ENCODE measurements around the gene TKFC. TPM values are rescaled to one million over a fixed set of nuclear protein-coding genes. Genes with fewer than 3 reads are reported as not detected.
A peak's percentile ranks its signal among the peaks of the same experiment; 100 is the strongest.

TKFC gene
- total RNA-seq, 1 donor from 2014 or later = 75.8 TPM

DNA sequence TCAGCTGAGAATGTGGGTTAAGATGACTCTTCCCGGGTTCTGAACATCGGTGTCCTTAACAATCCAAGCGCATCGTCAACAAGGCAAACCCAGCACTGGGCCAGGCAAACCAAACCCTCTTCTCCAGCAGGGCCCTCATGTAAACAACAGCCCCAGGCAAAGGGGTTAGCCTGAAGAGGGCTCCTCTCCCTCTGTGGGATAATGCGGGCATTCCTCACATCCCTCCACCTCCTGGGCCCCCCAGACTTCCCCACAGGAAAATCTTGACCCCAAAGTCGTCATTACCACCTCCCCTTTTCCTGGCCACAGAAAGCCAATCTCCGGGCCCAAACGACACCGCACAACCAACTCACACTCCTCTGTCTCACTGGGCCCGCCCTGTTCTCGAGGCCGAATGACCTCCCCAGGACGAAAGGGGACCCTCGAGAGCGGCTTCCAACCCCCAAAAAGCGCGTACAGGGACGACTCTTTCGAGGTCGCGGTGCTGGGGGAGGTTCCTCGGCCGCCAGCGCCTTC is 689 bp upstream of the TKFC start:
- peaks cover 52% of the 10 kb centered on the region for H3K4me1 Mint-ChIP-seq

DNA sequence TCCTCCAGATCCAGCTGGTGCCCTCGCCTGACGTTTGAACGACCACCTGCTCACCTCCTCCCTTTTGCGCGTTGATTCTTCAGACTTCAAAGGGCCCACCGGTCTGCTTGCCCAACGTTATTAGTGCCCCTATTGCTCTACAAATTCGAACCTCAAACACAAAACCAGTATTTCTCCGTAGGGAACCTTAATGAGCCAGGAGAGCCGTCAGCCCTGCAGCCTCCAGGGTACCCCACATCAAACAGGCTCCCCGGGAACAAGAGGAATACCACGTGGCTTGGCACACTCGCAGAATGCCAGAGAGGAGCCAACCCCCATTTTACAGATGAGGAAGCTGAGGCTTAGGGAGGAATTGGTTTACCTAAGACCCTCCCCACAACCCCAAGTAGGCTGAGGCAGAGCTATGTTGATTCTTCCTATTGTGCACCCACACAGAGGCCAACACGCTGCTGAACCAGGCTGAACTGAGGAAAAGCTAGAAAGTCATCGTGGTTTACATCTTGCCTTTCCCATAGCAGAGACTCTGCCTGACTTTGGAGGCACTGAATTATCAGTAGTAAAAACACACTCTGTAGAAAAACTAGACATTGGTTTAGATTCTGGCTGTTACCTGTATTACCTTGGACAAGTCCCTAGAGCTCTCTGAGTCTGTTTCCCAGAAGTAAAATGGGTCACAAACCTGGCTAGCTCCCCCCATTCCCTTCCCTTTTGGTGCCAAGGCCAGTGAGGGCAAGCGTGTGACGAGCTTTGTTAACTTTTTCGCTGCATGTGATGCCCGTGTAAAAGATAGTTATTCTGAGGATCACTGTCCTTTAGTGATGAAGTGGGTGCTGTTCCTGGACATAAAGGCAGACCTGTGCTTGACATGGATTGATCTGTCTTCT is 764 bp downstream of the TKFC start:
- DNase-seq (ENCODE audit: low spot score in 2 of 2, unreplicated experiment in 2 of 2) = no peak
- TF ChIP-seq, protein P1, sequence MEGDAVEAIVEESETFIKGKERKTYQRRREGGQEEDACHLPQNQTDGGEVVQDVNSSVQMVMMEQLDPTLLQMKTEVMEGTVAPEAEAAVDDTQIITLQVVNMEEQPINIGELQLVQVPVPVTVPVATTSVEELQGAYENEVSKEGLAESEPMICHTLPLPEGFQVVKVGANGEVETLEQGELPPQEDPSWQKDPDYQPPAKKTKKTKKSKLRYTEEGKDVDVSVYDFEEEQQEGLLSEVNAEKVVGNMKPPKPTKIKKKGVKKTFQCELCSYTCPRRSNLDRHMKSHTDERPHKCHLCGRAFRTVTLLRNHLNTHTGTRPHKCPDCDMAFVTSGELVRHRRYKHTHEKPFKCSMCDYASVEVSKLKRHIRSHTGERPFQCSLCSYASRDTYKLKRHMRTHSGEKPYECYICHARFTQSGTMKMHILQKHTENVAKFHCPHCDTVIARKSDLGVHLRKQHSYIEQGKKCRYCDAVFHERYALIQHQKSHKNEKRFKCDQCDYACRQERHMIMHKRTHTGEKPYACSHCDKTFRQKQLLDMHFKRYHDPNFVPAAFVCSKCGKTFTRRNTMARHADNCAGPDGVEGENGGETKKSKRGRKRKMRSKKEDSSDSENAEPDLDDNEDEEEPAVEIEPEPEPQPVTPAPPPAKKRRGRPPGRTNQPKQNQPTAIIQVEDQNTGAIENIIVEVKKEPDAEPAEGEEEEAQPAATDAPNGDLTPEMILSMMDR (IDR thresholded peaks at IDR 0.05; ENCODE audit: unreplicated experiment) = no peak
- H3K27me3 Mint-ChIP-seq (ENCODE audit: low read depth) = no peaks in the 10 kb centered on the region
- peaks cover 11% of the 10 kb centered on the region for H3K36me3 Mint-ChIP-seq
- H3K4me3 Mint-ChIP-seq = peak overlapping the region; percentile 89
- H3K27ac Mint-ChIP-seq = peak overlapping the region; percentile 97
- H3K4me1 Mint-ChIP-seq = peaks cover 50% of the 10 kb centered on the region
- H3K9me3 Mint-ChIP-seq = no peaks in the 10 kb centered on the region

More for the DNA sequence above, 689 bp upstream of the TKFC start:
- Mint-ChIP-seq H3K36me3 (peaks cover 14% of the 10 kb centered on the region), H3K27me3 (ENCODE audit: low read depth) (no peaks in the 10 kb centered on the region), H3K27ac (peak overlapping the region; percentile 96), H3K4me3 (peak overlapping the region; percentile 89), H3K9me3 (no peaks in the 10 kb centered on the region)
- TF ChIP-seq, protein P1 (IDR thresholded peaks at IDR 0.05; ENCODE audit: unreplicated experiment) = no peak
- DNase-seq (ENCODE audit: low spot score in 2 of 2, unreplicated experiment in 2 of 2) = no peak

DNA sequence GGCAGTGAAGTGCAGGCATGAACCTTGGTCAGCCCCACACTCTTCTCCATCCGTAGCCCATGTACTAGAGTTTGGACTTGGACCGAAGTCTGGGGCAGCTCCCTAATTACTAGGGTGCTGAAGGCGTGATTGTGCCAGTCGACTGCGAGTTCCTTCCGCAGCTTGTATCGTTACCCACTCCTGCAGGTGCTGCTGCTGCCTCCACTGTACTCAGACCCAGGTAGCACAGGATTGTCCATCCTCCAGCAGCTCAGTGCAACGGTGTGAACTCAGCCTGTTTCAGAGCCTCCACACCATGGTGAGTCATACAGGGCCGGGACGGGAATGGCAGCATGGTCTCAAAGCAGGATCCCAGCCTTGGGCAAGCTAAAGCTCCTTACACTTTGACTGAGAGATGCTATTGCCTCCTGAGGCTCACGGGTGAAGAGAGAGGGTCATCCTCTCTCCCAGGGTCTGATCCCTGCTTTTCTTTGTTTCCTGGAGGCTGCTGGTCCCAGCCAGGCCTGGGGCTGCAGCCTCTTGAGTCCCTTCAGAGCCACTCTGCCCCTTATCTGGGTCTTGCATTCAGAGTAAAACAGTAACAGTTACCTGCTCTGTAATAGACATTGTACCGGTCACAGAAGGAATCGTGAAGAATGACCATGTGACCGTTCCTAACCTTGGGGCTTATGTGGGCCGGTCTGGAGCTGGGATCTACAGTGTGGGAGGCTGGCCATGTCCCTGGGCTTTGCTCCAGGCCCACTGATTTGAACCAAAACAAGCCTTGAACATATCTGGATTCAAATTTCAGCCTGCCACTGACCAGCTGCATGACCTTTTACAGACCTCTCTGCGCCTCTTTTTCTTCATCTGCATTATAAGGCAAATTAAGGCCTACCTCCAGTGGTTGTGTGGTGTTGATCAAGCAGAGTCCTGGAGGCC is 1.7 kb downstream of the TKFC start:
- H3K4me1 Mint-ChIP-seq = peaks cover 49% of the 10 kb centered on the region
- peak overlapping the region; percentile 97 for H3K27ac Mint-ChIP-seq
- DNase-seq (ENCODE audit: low spot score in 2 of 2, unreplicated experiment in 2 of 2) = no peak
- H3K4me3 Mint-ChIP-seq = peak overlapping the region; percentile 89
- TF ChIP-seq, protein P1 (IDR thresholded peaks at IDR 0.05; ENCODE audit: unreplicated experiment) = no peak
- peaks cover 9% of the 10 kb centered on the region for H3K36me3 Mint-ChIP-seq
- no peaks in the 10 kb centered on the region for H3K9me3 Mint-ChIP-seq
- no peaks in the 10 kb centered on the region for H3K27me3 Mint-ChIP-seq (ENCODE audit: low read depth)

DNA sequence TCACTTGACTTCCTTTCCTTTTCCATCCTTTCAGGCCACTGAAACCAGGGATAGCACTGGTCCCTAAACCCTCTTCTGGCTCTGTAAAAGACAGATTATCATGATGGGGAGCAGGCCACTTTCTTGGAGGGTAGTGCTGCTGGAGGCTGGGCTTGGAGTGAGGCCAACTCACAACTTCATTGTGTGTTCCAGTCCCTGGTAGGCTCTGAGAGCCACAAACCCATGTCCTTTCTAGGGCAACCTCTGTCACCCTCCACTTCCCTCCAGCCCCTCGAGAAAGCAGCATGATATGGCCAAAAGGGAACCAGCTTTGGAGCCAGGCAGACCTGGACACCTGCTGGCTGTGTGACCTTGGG is 2.3 kb downstream of the TKFC start:
- peaks cover 43% of the 10 kb centered on the region for H3K4me1 Mint-ChIP-seq
- no peaks in the 10 kb centered on the region for H3K9me3 Mint-ChIP-seq
- TF ChIP-seq, protein P1 (IDR thresholded peaks at IDR 0.05; ENCODE audit: unreplicated experiment) = no peak
- no peak for DNase-seq (ENCODE audit: low spot score in 2 of 2, unreplicated experiment in 2 of 2)
- H3K36me3 Mint-ChIP-seq = peaks cover 10% of the 10 kb centered on the region
- H3K27ac Mint-ChIP-seq = peak overlapping the region; percentile 47
- no peak overlapping the region for H3K4me3 Mint-ChIP-seq
- no peaks in the 10 kb centered on the region for H3K27me3 Mint-ChIP-seq (ENCODE audit: low read depth)

DNA sequence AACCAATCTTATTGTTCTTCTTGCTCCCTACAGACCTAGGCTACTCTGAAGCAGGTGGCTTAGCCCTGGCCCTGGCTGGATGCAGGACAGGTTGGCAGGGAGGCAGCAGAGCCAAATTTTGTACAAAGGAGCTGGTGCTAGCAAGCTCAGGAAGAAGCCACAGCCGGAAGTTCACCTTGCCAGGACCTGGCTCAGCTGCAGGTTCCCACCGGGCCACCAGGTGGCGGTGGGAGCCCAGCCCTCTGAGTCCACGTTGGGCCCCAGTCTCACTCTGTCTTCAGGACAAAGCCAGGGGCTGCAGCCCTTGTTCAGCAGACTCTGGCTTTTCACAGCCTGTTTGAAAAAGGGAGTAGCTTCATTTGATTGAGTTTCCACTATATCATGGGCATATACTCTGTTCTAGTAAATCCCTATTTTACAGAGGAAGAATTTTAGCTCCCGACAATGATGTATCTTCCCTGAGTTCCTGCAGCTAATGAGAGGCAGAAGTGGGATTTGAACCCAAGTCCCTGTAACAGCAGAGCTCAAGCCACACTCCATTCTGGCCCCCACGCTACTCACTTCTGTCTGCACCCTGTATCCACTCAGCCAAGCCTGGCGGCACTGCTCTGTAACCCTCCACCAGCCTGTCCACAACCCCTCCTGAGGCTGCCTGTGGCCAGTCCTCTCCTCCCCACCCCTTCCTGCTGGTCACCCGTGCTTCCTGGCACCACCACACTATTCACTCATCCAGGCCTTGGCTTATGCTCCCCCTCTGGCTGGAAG is 3.3 kb downstream of the TKFC start:
- peaks cover 16% of the 10 kb centered on the region for H3K36me3 Mint-ChIP-seq
- H3K27ac Mint-ChIP-seq = peak overlapping the region; percentile 84
- peaks cover 35% of the 10 kb centered on the region for H3K4me1 Mint-ChIP-seq
- H3K9me3 Mint-ChIP-seq = no peaks in the 10 kb centered on the region
- peak; percentile 64 to 89 for DNase-seq (ENCODE audit: low spot score in 2 of 2, unreplicated experiment in 2 of 2)
- TF ChIP-seq, protein P1 (IDR thresholded peaks at IDR 0.05; ENCODE audit: unreplicated experiment) = peak; percentile 96
- no peak overlapping the region for H3K4me3 Mint-ChIP-seq
- no peaks in the 10 kb centered on the region for H3K27me3 Mint-ChIP-seq (ENCODE audit: low read depth)

All from mesothelial cell of epicardium (in vitro differentiated cells).